ENCODE measurements around the gene SF3B4. TPM values are rescaled to one million over a fixed set of nuclear protein-coding genes. Genes with fewer than 3 reads are reported as not detected.

The SF3B4 gene
- total RNA-seq: 13.3 TPM

GRCh38 chr1:149927563-149928400 lies at the start of gene SF3B4:
Gene SF3B4, minus strand, starts transcription at chr1:149927803. Its CDS starts 44 bp downstream, at chr1:149927759.

GRCh38 chr1:149936170-149936991 lies 8.8 kb upstream of the SF3B4 start, which contains the start of gene MTMR11:
Gene MTMR11, minus strand, starts transcription at chr1:149936879. Its CDS starts 232 bp downstream, at chr1:149936647.

GRCh38 chr1:149917571-149918144 lies 9.9 kb downstream of the SF3B4 start, which contains the start of gene SV2A:
Gene SV2A, minus strand, starts transcription at chr1:149917844. Its CDS starts 4,004 bp downstream, at chr1:149913840.

GRCh38 chr1:149899460-149900284 lies 27.9 kb downstream of the SF3B4 start, which contains the start of gene BOLA1:
Gene BOLA1, plus strand, starts transcription at chr1:149899568. Its CDS starts 492 bp downstream, at chr1:149900060.

Other genes with a start within 250 kb of the SF3B4 start
- 3.4 TPM for gene FCGR1A, start 145.1 kb downstream of the SF3B4 start, total RNA-seq
- gene BOLA1, start 28.2 kb downstream of the SF3B4 start, total RNA-seq: 18.4 TPM
- gene SV2A, start 10.0 kb downstream of the SF3B4 start, total RNA-seq: 38.3 TPM
- gene MTMR11, start 9.1 kb upstream of the SF3B4 start, total RNA-seq: 17.9 TPM
- 31.3 TPM for gene OTUD7B, start 82.9 kb upstream of the SF3B4 start, total RNA-seq
- gene VPS45, start 140.0 kb upstream of the SF3B4 start, total RNA-seq: 83.2 TPM
- 35.0 TPM for gene PLEKHO1, start 222.1 kb upstream of the SF3B4 start, total RNA-seq